ENCODE data around the gene TIMELESS.
"Not testable (repeated sequence)": the region's sequence is repeated elsewhere in the genome, so short reads cannot be mapped to it uniquely, and the experiment has no call there.

TIMELESS gene

GRCh38 chr12:56468216-56469006 lies 19.2 kb upstream of the TIMELESS start, which contains the start of gene SPRYD4:
Gene SPRYD4 (plus strand): TSS chr12:56468578. CDS start chr12:56468592, 14 bp downstream.
- peak; percentile 97 for DNase-seq

- no peak for DNase-seq
Observed at GRCh38 chr12:56462565-56462964, 13.3 kb upstream of the TIMELESS start.

GRCh38 chr12:56461235-56462159 lies 12.3 kb upstream of the TIMELESS start:
- no peak for DNase-seq

DNA sequence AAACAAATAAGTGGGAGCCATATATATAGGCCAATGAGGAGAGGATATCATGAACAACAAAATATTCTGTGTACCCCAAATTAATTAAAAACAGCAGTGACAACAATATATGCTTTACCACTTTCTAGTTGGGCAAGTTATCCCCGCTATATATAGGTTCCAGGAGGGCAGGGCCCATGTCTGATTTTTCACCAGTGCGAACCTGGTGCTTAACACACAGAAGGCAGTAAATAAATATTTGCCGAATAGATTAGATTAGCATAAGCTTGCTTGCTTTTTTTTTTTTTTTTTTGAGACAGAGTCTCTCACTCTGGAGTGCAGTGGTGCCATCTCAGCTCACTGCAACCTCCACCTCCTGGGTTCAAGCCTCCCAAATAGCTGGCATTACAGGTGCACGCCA lies 8.6 kb upstream of the TIMELESS start:
- no peak for DNase-seq

- DNase-seq = no peak
Observed at GRCh38 chr12:56454557-56454956, 5.3 kb upstream of the TIMELESS start, which contains the start of gene MIP. Gene MIP (minus strand): TSS chr12:56454657. CDS start chr12:56454613, 44 bp downstream.

DNA sequence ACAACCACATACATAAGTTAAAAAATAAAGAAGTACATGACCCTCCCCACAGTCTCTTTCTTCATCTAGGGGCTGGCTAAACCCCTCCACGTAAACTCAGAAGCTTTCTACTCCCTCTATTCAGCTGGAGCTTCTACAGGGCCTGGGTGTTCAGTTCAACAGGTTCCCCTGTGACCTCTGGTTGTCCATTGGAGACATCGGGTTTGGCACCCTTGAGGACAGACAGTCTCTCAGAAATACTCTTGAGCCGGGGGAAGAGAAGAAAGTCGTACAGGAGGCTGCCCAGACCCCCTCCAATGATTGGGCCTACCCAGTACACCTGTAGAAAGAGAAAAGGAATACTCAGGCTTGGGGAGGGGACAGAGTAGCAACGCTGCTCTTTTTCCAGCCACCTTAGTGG lies 1.9 kb upstream of the TIMELESS start:
- DNase-seq = no peak

DNA sequence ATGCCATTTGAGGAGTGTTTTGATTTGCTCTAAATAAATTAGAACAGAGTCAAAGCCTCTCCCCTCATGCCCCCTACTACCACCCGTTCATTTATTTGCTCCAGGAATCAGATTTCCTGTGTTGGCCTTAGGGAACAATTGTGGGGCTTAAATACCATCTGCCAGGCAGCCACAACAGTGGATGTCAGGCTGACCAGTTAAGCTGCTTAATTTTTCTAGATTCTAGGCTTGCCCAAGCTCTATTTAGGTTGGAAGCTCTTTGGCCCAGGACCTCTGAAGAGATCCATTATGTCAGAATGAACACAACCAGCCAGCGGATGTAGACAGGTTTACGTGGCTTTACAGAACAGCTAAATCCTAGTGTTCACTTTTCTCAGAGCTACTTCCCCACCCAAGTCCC lies 1.0 kb upstream of the TIMELESS start:
- no peak for DNase-seq

DNA sequence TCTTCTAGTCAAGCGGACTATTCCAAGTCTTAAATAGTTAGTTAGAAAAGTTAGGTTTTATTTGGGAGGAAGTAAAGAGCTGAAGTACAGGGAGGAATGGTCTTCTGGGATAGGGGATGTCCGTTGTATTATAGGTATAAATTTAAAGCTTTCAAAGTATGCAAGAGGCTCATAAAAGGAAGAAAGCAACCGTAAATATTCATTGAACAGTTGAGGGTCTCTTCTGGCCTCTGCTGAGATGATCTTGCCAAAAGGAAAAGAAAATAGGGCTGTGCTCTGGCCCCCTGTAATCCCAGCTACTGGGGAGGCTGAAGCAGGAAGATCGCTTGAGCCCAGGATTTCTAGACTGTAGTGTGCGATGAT lies 377 bp upstream of the TIMELESS start:
- DNase-seq = no peak

- DNase-seq = not testable (repeated sequence)
Observed at GRCh38 chr12:56443208-56443607, 6.0 kb downstream of the TIMELESS start.

DNA sequence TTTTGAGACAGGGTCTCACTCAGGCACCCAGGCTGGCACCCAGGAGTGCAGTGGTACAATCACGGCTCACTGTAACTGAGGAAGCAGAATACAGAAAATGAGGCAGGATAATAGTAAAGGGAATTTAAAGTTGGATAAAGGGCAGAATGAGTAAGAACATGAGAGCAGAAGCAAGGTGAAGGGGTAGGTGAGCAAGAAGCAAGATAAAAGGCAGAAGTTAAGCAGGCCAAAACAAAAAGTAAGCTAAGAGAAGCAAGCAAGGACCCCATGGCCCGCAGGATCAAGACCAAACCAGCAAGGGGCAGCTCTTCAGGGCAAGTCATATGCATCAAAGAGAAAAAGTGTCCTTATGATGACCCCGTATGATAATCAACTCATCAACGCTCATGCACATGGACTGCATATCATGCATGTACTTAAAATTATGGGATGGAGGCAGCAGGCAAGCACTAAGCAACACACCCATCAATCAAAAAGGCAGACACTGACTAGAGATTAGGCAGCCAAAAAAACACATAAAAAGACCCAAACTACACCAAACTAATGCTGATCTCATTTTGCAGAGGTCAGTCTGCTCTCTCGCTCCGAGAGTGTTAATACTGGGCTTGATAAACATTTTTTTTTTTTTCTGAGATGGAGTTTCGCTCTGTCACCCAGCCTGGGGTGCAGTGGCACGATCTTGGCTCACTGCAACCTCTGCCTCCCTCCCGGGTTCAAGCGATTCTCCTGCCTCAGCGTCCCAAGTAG lies 11.6 kb downstream of the TIMELESS start:
- no peak for DNase-seq

- no peak for DNase-seq
Observed at GRCh38 chr12:56434828-56435227, 14.4 kb downstream of the TIMELESS start.

DNA sequence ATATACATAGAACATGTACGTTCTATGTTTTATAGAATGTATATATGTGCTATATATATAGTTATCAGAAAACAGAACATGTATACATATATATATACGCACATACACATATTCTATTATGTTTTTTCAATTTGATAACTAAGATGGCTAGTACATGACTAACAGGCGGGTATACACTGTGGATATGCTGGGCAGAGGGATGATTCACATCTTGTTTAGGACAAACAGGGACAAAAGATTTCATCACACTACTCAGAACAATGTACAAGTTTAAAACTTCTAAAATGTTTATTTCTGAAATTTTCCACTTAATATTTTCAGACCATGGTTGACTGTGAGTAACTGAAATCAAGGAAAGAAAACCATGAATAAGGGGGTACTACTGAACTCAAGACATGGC lies 17.4 kb downstream of the TIMELESS start:
- DNase-seq = no peak

GRCh38 chr12:56431288-56431687 lies 17.9 kb downstream of the TIMELESS start:
- DNase-seq = no peak

DNA sequence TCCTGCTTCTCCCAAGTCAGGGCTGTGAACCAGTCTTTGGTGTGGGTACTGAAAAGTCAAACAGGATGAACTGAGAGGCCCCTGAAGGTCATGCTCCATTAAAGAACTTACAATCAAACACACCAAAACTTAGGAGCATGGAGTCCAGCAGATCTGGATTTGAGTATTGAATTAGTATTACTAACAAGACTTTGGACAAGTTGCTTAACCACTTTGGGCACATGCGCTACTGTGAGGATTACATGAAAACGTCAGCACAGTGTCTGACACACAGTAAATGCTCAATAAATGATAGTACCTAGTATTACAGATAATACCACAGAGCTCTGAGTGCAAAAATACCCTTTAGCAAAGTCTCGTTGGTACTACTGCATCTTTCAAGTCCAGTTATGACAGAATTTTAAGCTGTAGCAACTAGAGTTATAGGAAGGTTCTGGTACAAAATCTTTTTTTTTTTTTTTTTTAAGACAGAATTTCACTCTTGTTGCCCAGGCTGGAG lies 23.2 kb downstream of the TIMELESS start:
- no peak for DNase-seq

DNA sequence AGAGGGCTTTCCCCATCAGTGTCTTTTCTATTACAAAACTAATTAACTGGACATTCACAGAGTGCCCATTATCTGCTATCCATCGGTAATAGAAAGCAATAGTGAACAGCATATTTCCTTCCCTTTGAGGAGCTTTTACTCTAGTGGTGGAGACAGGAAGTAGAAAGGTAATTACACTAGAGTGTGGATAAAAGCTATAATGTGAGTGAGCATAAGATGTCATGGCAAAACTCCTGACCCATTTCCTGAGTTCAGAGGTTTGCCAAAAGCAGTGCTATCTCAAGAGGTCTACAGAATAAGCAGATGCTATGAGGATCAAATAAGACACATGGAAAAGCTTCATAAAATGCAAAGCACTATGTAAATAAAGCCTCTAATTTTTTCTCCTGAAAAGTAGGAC lies 24.0 kb downstream of the TIMELESS start:
- no peak for DNase-seq

- DNase-seq = no peak
Observed at GRCh38 chr12:56420411-56420810, 28.8 kb downstream of the TIMELESS start.

GRCh38 chr12:56417739-56418138 lies 31.5 kb downstream of the TIMELESS start:
- no peak for DNase-seq

DNA sequence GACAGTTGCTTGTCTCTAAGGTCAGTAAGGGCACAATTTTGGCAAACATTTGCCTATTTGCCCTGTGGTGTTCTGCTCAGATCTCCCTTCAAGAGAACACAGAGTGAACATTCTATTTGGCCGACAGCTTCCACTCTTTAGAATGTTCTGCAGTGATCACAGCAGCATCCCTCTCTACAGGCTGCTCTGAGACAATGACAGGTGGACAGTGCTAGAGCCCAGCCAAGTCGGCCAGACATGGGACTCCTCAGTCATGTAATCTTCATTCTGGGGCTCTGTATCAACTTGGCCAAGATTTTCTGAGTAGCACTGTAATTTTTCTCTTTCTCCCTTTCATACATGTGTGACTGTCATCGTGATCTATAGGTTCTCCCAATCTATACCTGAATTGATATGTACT lies 34.8 kb downstream of the TIMELESS start:
- no peak for DNase-seq

DNA sequence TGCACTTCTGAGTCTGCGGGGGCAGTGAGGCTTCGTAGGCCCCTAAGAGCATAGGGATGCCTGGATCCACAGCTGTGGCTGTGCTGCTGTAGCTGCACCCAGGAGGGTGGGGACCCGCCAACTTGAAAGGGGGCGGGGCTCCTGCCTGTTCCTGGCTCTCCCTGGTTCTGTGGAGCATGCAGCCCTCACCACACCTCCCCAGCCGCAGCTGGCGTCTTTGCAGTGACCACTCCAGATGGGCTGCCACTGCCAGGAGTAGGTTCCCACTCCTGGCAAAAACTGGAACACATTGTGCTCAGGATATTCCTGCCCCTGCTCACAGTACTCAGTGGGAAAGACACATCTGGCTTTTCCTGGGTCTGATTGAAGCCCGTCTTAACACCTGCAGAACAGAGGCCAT lies 35.8 kb downstream of the TIMELESS start:
- DNase-seq = no peak

GRCh38 chr12:56411781-56412639 lies 37.2 kb downstream of the TIMELESS start:
- DNase-seq = no peak

- no peak for DNase-seq
Observed at GRCh38 chr12:56410768-56411167, 38.5 kb downstream of the TIMELESS start.
